ENCODE data around the gene ADARB2. TPM values are rescaled to one million over a fixed set of nuclear protein-coding genes. Genes with fewer than 3 reads are reported as not detected.

ADARB2 gene
- total RNA-seq, 2 donors from 2014 or later, result 8.0 to 12.2 TPM

DNA sequence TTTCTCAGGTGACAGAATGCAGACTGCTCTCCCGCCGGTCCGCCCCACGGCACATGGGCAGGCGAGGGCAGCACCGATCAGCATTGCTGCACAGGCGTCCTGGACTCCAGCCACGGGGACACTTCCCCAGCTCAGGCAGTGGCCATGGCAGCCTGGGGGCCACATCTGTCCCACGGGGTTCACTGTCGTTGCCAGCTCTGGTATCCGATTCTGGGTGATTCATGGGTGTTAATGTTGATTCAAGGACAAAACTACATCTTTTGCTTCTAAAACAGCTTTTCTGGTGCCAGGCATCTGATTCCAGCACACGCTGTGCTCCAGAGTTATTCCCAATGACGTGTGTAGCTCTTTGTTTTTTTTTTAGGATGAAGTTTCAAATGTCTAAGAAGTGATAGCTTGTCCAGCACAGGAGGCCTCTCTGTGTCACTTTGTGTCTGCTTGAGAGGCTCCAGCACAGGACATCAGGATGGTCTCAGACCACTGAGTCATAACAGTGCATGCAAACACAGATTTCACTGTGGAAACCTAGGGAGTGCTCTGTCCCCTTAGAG lies 463.1 kb downstream of the ADARB2 start:
- 68 to 70% methylated on average over 7 to 13 of the region's 13 CpGs for WGBS, 2 donors
- ATAC-seq (no peak), DNase-seq (no peak)
- no peaks in the 10 kb centered on the region for H3K9me3 ChIP-seq
- intact Hi-C loops (cut with DNase I), result no loop called here
- TF ChIP-seq POLR2A (IDR thresholded peaks at IDR 0.05) (no peak), CTCF (IDR thresholded peaks at IDR 0.05) (no peak)
- H3K27ac ChIP-seq, result no peak overlapping the region
- H3K4me3 ChIP-seq, result no peak overlapping the region
- no peaks in the 10 kb centered on the region for H3K4me1 ChIP-seq
- no peaks in the 10 kb centered on the region for H3K36me3 ChIP-seq (replicated peaks in 1 of 2; ENCODE audit: insufficient read depth in 1 of 2, low read depth in 2 of 2)
- no peaks in the 10 kb centered on the region for H3K27me3 ChIP-seq

DNA sequence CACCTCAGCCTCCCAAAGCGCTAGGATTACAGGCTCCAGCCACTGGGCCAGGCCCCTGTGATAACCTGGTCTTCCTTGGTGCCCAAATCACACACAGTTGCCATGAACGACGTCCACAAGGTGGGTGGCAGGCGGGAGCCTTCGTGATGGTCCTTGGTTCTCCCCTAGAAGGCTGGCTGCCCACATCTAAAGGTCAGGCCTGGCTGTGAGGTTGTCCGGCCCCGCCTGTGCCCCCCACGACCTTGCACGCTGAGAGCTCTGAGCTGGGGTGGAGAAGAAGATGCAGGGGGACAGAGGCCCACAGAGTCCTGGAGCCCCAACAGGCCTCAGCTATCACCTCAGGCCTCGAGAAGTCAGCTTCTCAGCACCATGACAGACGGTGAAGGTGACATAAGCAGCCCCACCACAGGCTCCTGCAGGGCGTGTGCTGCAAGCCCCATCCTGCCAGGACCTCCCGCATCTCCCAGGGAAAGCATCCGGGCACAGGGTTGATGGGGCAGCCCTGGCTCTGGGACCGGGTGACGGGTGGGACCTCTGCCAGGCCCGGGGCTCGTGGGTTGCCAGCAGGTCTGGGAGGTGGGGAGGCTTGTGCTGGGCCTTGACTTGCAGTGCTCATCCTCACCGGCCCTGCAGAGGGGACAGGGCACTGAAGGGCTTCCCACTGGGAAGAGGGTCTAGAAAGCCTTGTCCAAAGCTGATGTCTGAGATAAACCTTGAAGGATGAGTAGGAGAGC lies 463.8 kb downstream of the ADARB2 start:
- WGBS, 2 donors, result 76 to 77% methylated on average over 12 to 19 of the region's 19 CpGs
- Histone ChIP-seq H3K4me1 (no peaks in the 10 kb centered on the region), H3K36me3 (replicated peaks in 1 of 2; ENCODE audit: insufficient read depth in 1 of 2, low read depth in 2 of 2) (no peaks in the 10 kb centered on the region), H3K9me3 (no peaks in the 10 kb centered on the region), H3K27ac (no peak overlapping the region), H3K27me3 (no peaks in the 10 kb centered on the region), H3K4me3 (no peak overlapping the region)
- ATAC-seq (no peak), DNase-seq (no peak)
- TF ChIP-seq POLR2A (IDR thresholded peaks at IDR 0.05), result no peak
- no peak for TF ChIP-seq CTCF (IDR thresholded peaks at IDR 0.05)
- intact Hi-C loops (cut with DNase I), result no loop called here

DNA sequence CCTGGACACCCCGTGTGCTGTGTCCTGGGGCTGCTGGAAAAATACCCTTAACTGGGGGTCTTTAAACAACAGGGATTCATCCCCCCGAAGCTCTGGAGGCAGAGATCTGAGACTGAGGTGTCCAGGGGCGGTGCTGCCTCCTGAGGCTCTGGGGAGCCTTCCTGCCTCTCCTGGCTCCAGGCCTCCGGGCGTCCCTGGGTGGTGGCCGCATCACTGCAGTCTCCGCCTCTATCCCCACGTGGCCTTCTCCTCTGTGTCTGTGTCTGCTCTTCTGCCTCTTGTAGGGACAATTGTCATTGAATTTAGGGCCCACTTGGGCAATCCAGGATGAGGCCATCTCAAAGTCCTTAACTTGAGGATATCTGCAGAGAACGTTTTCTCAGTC lies 464.6 kb downstream of the ADARB2 start:
- Histone ChIP-seq H3K27ac (no peak overlapping the region), H3K9me3 (no peaks in the 10 kb centered on the region), H3K4me1 (no peaks in the 10 kb centered on the region), H3K27me3 (no peaks in the 10 kb centered on the region), H3K36me3 (replicated peaks in 1 of 2; ENCODE audit: insufficient read depth in 1 of 2, low read depth in 2 of 2) (no peaks in the 10 kb centered on the region), H3K4me3 (no peak overlapping the region)
- WGBS, 2 donors, result 72 to 78% methylated on average over 5 to 9 of the region's 9 CpGs
- DNase-seq, result no peak
- no peak for ATAC-seq
- intact Hi-C loops (cut with DNase I), result no loop called here
- no peak for TF ChIP-seq CTCF (IDR thresholded peaks at IDR 0.05)
- TF ChIP-seq POLR2A (IDR thresholded peaks at IDR 0.05), result no peak

- DNase-seq, result no peak
- 72 to 74% methylated on average over 12 of the region's 12 CpGs for WGBS, 2 donors
Measured at GRCh38 chr10:1272079-1272776, 465.1 kb downstream of the ADARB2 start.

More at GRCh38 chr10:1272079-1272776, 465.1 kb downstream of the ADARB2 start:
- H3K4me1 ChIP-seq, result no peaks in the 10 kb centered on the region
- ATAC-seq, result no peak
- no peak overlapping the region for H3K27ac ChIP-seq
- H3K27me3 ChIP-seq, result no peaks in the 10 kb centered on the region
- no peaks in the 10 kb centered on the region for H3K36me3 ChIP-seq (replicated peaks in 1 of 2; ENCODE audit: insufficient read depth in 1 of 2, low read depth in 2 of 2)
- no peaks in the 10 kb centered on the region for H3K9me3 ChIP-seq
- TF ChIP-seq POLR2A (IDR thresholded peaks at IDR 0.05) (no peak), CTCF (IDR thresholded peaks at IDR 0.05) (no peak)
- no peak overlapping the region for H3K4me3 ChIP-seq
- intact Hi-C loops (cut with DNase I), result no loop called here
